ENCODE measurements around the gene SENP6. TPM values are rescaled to one million over a fixed set of nuclear protein-coding genes. Genes with fewer than 3 reads are reported as not detected.

Gene SENP6
- total RNA-seq, 1 experiment from 2014 or later = 116 TPM

DNA sequence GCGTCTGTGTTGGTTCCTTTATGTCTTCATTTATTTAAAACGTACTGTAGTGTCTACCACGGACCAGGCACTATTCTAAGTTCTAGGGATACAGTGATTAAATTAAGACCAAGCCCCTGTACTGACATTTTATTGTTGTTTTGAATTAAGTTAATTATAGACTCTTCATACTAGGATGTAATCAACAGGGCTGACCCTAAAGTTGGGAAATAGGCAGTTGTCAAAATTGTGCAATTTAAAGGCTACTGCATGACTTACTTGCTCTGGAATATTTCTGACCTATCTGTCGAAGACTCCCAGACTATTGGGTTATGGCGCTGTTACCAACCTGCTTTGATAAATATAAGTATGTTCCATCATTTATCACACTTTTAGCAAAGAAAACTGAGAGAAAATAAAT, 154.0 kb downstream of the SENP6 start:
- TF ChIP-seq, protein P1, sequence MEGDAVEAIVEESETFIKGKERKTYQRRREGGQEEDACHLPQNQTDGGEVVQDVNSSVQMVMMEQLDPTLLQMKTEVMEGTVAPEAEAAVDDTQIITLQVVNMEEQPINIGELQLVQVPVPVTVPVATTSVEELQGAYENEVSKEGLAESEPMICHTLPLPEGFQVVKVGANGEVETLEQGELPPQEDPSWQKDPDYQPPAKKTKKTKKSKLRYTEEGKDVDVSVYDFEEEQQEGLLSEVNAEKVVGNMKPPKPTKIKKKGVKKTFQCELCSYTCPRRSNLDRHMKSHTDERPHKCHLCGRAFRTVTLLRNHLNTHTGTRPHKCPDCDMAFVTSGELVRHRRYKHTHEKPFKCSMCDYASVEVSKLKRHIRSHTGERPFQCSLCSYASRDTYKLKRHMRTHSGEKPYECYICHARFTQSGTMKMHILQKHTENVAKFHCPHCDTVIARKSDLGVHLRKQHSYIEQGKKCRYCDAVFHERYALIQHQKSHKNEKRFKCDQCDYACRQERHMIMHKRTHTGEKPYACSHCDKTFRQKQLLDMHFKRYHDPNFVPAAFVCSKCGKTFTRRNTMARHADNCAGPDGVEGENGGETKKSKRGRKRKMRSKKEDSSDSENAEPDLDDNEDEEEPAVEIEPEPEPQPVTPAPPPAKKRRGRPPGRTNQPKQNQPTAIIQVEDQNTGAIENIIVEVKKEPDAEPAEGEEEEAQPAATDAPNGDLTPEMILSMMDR (conservative IDR thresholded peaks at IDR 0.05) = no peak
- no peak overlapping the region for H4K8ac ChIP-seq (replicated peaks; ENCODE audit: insufficient read length, low read depth, low read length)

More for the DNA sequence above, 154.0 kb downstream of the SENP6 start:
- no peak overlapping the region for H3K56ac ChIP-seq (ENCODE audit: insufficient read length, low read depth, low read length)
- no peak overlapping the region for H4K91ac ChIP-seq (ENCODE audit: insufficient read length, low read depth, low read length)
- no peak overlapping the region for H4K5ac ChIP-seq (ENCODE audit: insufficient read length, low read depth, low read length)
- H3K27ac ChIP-seq (ENCODE audit: insufficient read length, low read depth, low read length) = no peak overlapping the region
- no CpG with 5 or more reads among the region's 5 CpGs for WGBS (ENCODE audit: extremely low coverage, insufficient read length, low lambda C conversion rate)
- H4K20me1 ChIP-seq (ENCODE audit: control insufficient read depth, insufficient read depth, insufficient read length) = no peaks in the 10 kb centered on the region
- H2BK15ac ChIP-seq (ENCODE audit: low read depth, low read length) = no peak overlapping the region
- no peak overlapping the region for H2BK120ac ChIP-seq (ENCODE audit: low read depth, low read length, poor library complexity, severe bottlenecking)
- no peak overlapping the region for H2BK5ac ChIP-seq (ENCODE audit: insufficient read length, low read length)
- no peak overlapping the region for H3K14ac ChIP-seq (ENCODE audit: insufficient read depth, low read length)
- no peak overlapping the region for H3K4me2 ChIP-seq (ENCODE audit: insufficient read depth, insufficient read length, low read length)
- Mint-ChIP-seq H3K4me1 (peaks cover 12 to 15% of the 10 kb centered on the region in 2 experiments), H3K27me3 (ENCODE audit: low read depth) (no peaks in the 10 kb centered on the region), H3K36me3 (ENCODE audit: insufficient read depth in 1 of 3, low read depth in 3 of 3) (peaks cover 0 to 4% (median 4%) of the 10 kb centered on the region in 3 experiments; a peak in 2 of 7 replicates), H3K27ac (peak overlapping the region in 1 of 3 experiments; percentile 30; a peak in 1 of 7 replicates), H3K4me3 (no peak overlapping the region), H3K9me3 (no peaks in the 10 kb centered on the region)
- H3T11ph ChIP-seq (ENCODE audit: low read length) = no peak overlapping the region
- H2AFZ ChIP-seq (ENCODE audit: low read length) = no peak overlapping the region
- DNase-seq = no peak
- no peak overlapping the region for H3K4ac ChIP-seq (ENCODE audit: low read depth, low read length)
- no peak overlapping the region for H2AK5ac ChIP-seq (ENCODE audit: insufficient read length, low read length)
- no peak overlapping the region for H3K9ac ChIP-seq (ENCODE audit: extremely low read depth, insufficient read length, low read length)
- H3K23me2 ChIP-seq (ENCODE audit: insufficient read length, low read depth, low read length, poor library complexity, severe bottlenecking) = no peaks in the 10 kb centered on the region
- H3K23ac ChIP-seq (ENCODE audit: insufficient read length, low read depth, low read length) = no peak overlapping the region
- H3K79me1 ChIP-seq (ENCODE audit: insufficient read depth, low read depth, low read length, poor library complexity, severe bottlenecking) = no peaks in the 10 kb centered on the region
- no peak overlapping the region for H3K18ac ChIP-seq (ENCODE audit: insufficient read length, low read depth, low read length)
- no peak overlapping the region for H2BK20ac ChIP-seq (ENCODE audit: low read depth, low read length, poor library complexity, severe bottlenecking)
- no peaks in the 10 kb centered on the region for H3K27me3 ChIP-seq (ENCODE audit: insufficient read depth, low read length)
- no peak overlapping the region for H2BK12ac ChIP-seq (ENCODE audit: insufficient read length, low read depth, low read length)
- no peaks in the 10 kb centered on the region; the same call in 1 of the 2 replicates for H3K79me2 ChIP-seq (ENCODE audit: insufficient read depth, low read length)
- H3K9me3 ChIP-seq (ENCODE audit: control insufficient read depth, low read depth, low read length) = no peaks in the 10 kb centered on the region
- H3K4me1 ChIP-seq (ENCODE audit: insufficient read depth, low read length) = no peaks in the 10 kb centered on the region

All from H9 (cell line).